Ovary (tissue), 9 donors: Measurements from ENCODE around the gene VPS8. TPM values are rescaled to one million over a fixed set of nuclear protein-coding genes. Genes with fewer than 3 reads are reported as not detected.

Experiments
- DNase-seq, 5 donors: peaks; one replicate each; pipeline ENCODE4 v3.0.0-alpha.2; 2019 to 2020
- H3K27ac ChIP-seq, 2 donors: fragments of 200-600 bp; one replicate each; pipeline versions ENCODE4 v1.5.1 to v1.8.0; 2019 to 2022
- H3K27me3 ChIP-seq: fragments of 200-600 bp; one replicate; pipeline ENCODE4 v1.8.0; 2022
- H3K36me3 ChIP-seq: fragments of 200-600 bp; sonication (generic); one replicate; pipeline ENCODE4 v1.5.1; 2019
- H3K4me1 ChIP-seq: one replicate; pipeline ENCODE4 v1.8.1; 2013; ENCODE audit warnings: mild to moderate bottlenecking, moderate library complexity; ENCODE audit not compliant: insufficient read depth
- H3K4me3 ChIP-seq: fragments of 200-600 bp; sonication (generic); one replicate; pipeline ENCODE4 v1.5.1; 2017
- H3K9me3 ChIP-seq, 2 donors: fragments of 200-600 bp in 1 of 2; sonication (generic) in 1 of 2; one replicate each; pipeline versions ENCODE4 v1.5.1 to v1.8.1; 2013 to 2019; ENCODE audit warnings: mild to moderate bottlenecking in 1 of 2, moderate library complexity in 1 of 2
- CTCF ChIP-seq, 3 donors: fragments of 450-650 bp in 2 of 3; fragments of 200-600 bp in 1 of 3; IDR thresholded peaks; one replicate each; pipeline versions ENCODE4 v1.5.1 to v1.8.0; 2016 to 2022; ENCODE audit warnings: antibody characterized with exemption in 3 of 3, mild to moderate bottlenecking in 1 of 3
- EP300 ChIP-seq: sonication (generic); formaldehyde crosslinking; IDR thresholded peaks from one replicate; pipeline ENCODE4 v1.6.1; 2017; ENCODE audit warnings: antibody characterized with exemption
- POLR2A ChIP-seq: fragments of 450-650 bp; IDR thresholded peaks from one replicate; pipeline ENCODE4 v1.6.1; 2017; ENCODE audit warnings: antibody characterized with exemption, mild to moderate bottlenecking, moderate library complexity
- WGBS, 3 donors: extraction: QIAGEN DNeasy Blood & Tissue Kit in 1 of 3; methylation state at CpG; one replicate each; pipeline versions ENCODE4 v1.1.5 to v1.1.7; 2013 to 2017; 5-methylcytosine and 5-hydroxymethylcytosine counted together
- intact Hi-C, 4 donors: fragments of 100-400 bp; cut with DNase I; formaldehyde crosslinking; loops; one replicate each; pipeline versions ENCODE4 v1.11.0 to v1.15.1; 2022 to 2023
- polyA plus RNA-seq, 2 donors: library from polyadenylated mRNA; stranded (reverse); fragments of 200-250 nt in 1 of 2; fragments of 350-450 nt in 1 of 2; fragmentation: Illumina TruSeq in 1 of 2; extraction: RNeasy Lipid Tissue Mini Kit (QIAGEN cat#74804) in 1 of 2; gene quantifications; one replicate each; pipeline ENCODE4 v1.2.3, GENCODE V29; 2013 to 2014
- total RNA-seq, 7 donors: library from RNA; depleted of rRNA in 2 of 7; stranded (reverse); fragments of >200 nt in 2 of 7; fragmentation: NEBNext Ultra II Directional in 3 of 7; extraction: Animal tissue kit (Norgen Biotek cat#: 25700) in 3 of 7; gene quantifications; one replicate each; pipeline versions ENCODE4 v1.1.0 to v1.2.4, GENCODE V29; 2016 to 2023
- donor health status: DM: no; HTN: no; CAD: no; lungs with moderate emphysema.
- donor health status: DM: no; HTN: no; CAD: no.
- donor health status: Bipolar disorder and iron deficiency.
- donor health status: DM: yes; HTN: yes; CAD: no.
- donor health status: DM: no; HTN: no; CAD: no.
- donor health status: DM: yes; HTN: yes; CAD: no.

The VPS8 gene
- total and polyA plus RNA-seq, 9 donors: 15.0 to 58.8 (median 42.7) TPM

GRCh38 chr3:184788751-184789150 lies 23.2 kb upstream of the VPS8 start:
- Histone ChIP-seq H3K4me1 (peaks cover 6% of the 10 kb centered on the region), H3K27ac (no peak overlapping the region), H3K27me3 (no peaks in the 10 kb centered on the region), H3K4me3 (no peak overlapping the region), H3K9me3 (no peaks in the 10 kb centered on the region), H3K36me3 (no peaks in the 10 kb centered on the region)
- no peak for DNase-seq
- intact Hi-C loops: no loop called here
- WGBS, 3 donors: 75 to 81% (median 79%) methylated on average over 4 of the region's 4 CpGs
- no peak for TF ChIP-seq EP300
- no peak for TF ChIP-seq CTCF (IDR thresholded peaks at IDR 0.05)
- TF ChIP-seq POLR2A: no peak

GRCh38 chr3:184789314-184789998 lies 22.5 kb upstream of the VPS8 start:
- TF ChIP-seq EP300: no peak
- no peak for TF ChIP-seq POLR2A
- no peak for TF ChIP-seq CTCF (IDR thresholded peaks at IDR 0.05)
- Histone ChIP-seq H3K36me3 (no peaks in the 10 kb centered on the region), H3K9me3 (no peaks in the 10 kb centered on the region), H3K27ac (no peak overlapping the region), H3K4me3 (no peak overlapping the region), H3K4me1 (peaks cover 6% of the 10 kb centered on the region), H3K27me3 (no peaks in the 10 kb centered on the region)
- no peak for DNase-seq
- intact Hi-C loops: no loop called here
- WGBS, 3 donors: 86 to 92% (median 87%) methylated on average over 5 of the region's 5 CpGs

- H3K27me3 ChIP-seq: no peaks in the 10 kb centered on the region
- H3K4me1 ChIP-seq: peaks cover 6% of the 10 kb centered on the region
- no peak for DNase-seq
- 64 to 73% (median 70%) methylated on average over 3 of the region's 3 CpGs for WGBS, 3 donors
- no peaks in the 10 kb centered on the region for H3K9me3 ChIP-seq
- no peaks in the 10 kb centered on the region for H3K36me3 ChIP-seq
- no peak overlapping the region for H3K27ac ChIP-seq
- no peak overlapping the region for H3K4me3 ChIP-seq
- no peak for TF ChIP-seq POLR2A
- no peak for TF ChIP-seq EP300
- TF ChIP-seq CTCF (IDR thresholded peaks at IDR 0.05): no peak
- intact Hi-C loops: no loop called here
These were observed 20.8 kb upstream of the VPS8 start for GRCh38 chr3:184791171-184791570.

GRCh38 chr3:184795522-184796190 lies 16.3 kb upstream of the VPS8 start:
- peak in 1 of 5 donors; percentile 35 for DNase-seq
- Histone ChIP-seq H3K9me3 (no peaks in the 10 kb centered on the region), H3K4me1 (peaks cover 1% of the 10 kb centered on the region), H3K27ac (no peak overlapping the region), H3K4me3 (no peak overlapping the region), H3K27me3 (no peaks in the 10 kb centered on the region), H3K36me3 (no peaks in the 10 kb centered on the region)
- no peak for TF ChIP-seq POLR2A
- TF ChIP-seq EP300: no peak
- no peak for TF ChIP-seq CTCF (IDR thresholded peaks at IDR 0.05)
- 22 to 49% (median 31%) methylated on average over 4 of the region's 4 CpGs for WGBS, 3 donors
- intact Hi-C loops: no loop called here
